ENCODE measurements around the gene KAT6B.

The KAT6B gene

GRCh38 chr10:74924251-74924963 is 98.0 kb downstream of the KAT6B start:
- DNase-seq: no peak

GRCh38 chr10:74925291-74925690 is 98.9 kb downstream of the KAT6B start:
- no peak for DNase-seq

- no peak for DNase-seq
Measured at GRCh38 chr10:74925708-74926107, 99.3 kb downstream of the KAT6B start.

- no peak for DNase-seq
Measured at GRCh38 chr10:74926791-74927585, 100.6 kb downstream of the KAT6B start.

- DNase-seq: no peak
Measured at GRCh38 chr10:74927701-74928100, 101.3 kb downstream of the KAT6B start.

GRCh38 chr10:74928742-74929191 is 102.4 kb downstream of the KAT6B start:
- no peak for DNase-seq

- DNase-seq: no peak
Measured at GRCh38 chr10:74929197-74929596, 102.8 kb downstream of the KAT6B start.

- no peak for DNase-seq
Measured at GRCh38 chr10:74930965-74931364, 104.6 kb downstream of the KAT6B start.

- DNase-seq: no peak
Measured at GRCh38 chr10:74932648-74933047, 106.2 kb downstream of the KAT6B start.

GRCh38 chr10:74934100-74934812 is 107.9 kb downstream of the KAT6B start:
- no peak for DNase-seq

GRCh38 chr10:74936577-74937265 is 110.3 kb downstream of the KAT6B start:
- DNase-seq: no peak

- no peak for DNase-seq
Measured at GRCh38 chr10:74937266-74937856, 111.0 kb downstream of the KAT6B start.

GRCh38 chr10:74944205-74944604 is 117.8 kb downstream of the KAT6B start:
- DNase-seq: no peak

- no peak for DNase-seq
Measured at GRCh38 chr10:74947781-74948401, 121.5 kb downstream of the KAT6B start.

- no peak for DNase-seq
Measured at GRCh38 chr10:74949034-74949832, 122.8 kb downstream of the KAT6B start.

GRCh38 chr10:74949843-74950765 is 123.7 kb downstream of the KAT6B start:
- DNase-seq: no peak

- no peak for DNase-seq
Measured at GRCh38 chr10:74953214-74953613, 126.8 kb downstream of the KAT6B start.

- DNase-seq: no peak
Measured at GRCh38 chr10:74955796-74956195, 129.4 kb downstream of the KAT6B start.

GRCh38 chr10:74956555-74957111 is 130.2 kb downstream of the KAT6B start:
- no peak for DNase-seq

Data from GOT3 (cell line).